Breast epithelium (tissue), 4 donors: ENCODE measurements around the gene SLC27A1. TPM values are rescaled to one million over a fixed set of nuclear protein-coding genes. Genes with fewer than 3 reads are reported as not detected.

ENCODE experiments used
- DNase-seq, 2 donors: peaks; one replicate each; pipeline ENCODE4 v3.0.0-alpha.2; 2019; ENCODE audit warnings: low spot score in 2 of 2
- H3K27ac ChIP-seq, 2 donors: fragments of 200-600 bp; sonication (generic) in 1 of 2; one replicate each; pipeline ENCODE4 v1.5.1; 2016 to 2019; ENCODE audit warnings: mild to moderate bottlenecking in 1 of 2
- H3K27me3 ChIP-seq, 2 donors: fragments of 200-600 bp; sonication (generic) in 1 of 2; one replicate each; pipeline versions ENCODE4 v1.5.1 to v1.6.0; 2017 to 2019; ENCODE audit warnings: control low read depth in 1 of 2, mild to moderate bottlenecking in 1 of 2
- H3K36me3 ChIP-seq: fragments of 200-600 bp; one replicate; pipeline ENCODE4 v1.5.1; 2019
- H3K4me1 ChIP-seq, 2 donors: fragments of 200-600 bp; sonication (generic); one replicate each; pipeline ENCODE4 v1.5.1; 2016 to 2019; ENCODE audit warnings: control low read depth in 1 of 2
- H3K4me3 ChIP-seq, 3 donors: fragments of 200-600 bp; sonication (generic); 1 replicate in 2 of 3; 2 replicates in 1 of 3; pipeline ENCODE4 v1.5.1; 2016 to 2019; ENCODE audit warnings: mild to moderate bottlenecking in 3 of 3, moderate library complexity in 2 of 3
- H3K9me3 ChIP-seq, 2 donors: fragments of 200-600 bp; sonication (generic) in 1 of 2; one replicate each; pipeline ENCODE4 v1.5.1; 2016 to 2019; ENCODE audit warnings: control low read depth in 1 of 2
- POLR2A ChIP-seq: fragments of 450-650 bp; IDR thresholded peaks from one replicate; pipeline ENCODE4 v1.6.1; 2016; ENCODE audit warnings: antibody characterized with exemption, mild to moderate bottlenecking, moderate library complexity
- POLR2AphosphoS5 ChIP-seq, 3 donors: sonication (generic); formaldehyde crosslinking; IDR thresholded peaks; one replicate each; pipeline ENCODE4 v1.6.1; 2017; ENCODE audit warnings: antibody characterized with exemption in 3 of 3
- intact Hi-C: fragments of 100-400 bp; cut with DNase I; formaldehyde crosslinking; loops from one replicate; pipeline ENCODE4 v1.15.1; 2023; ENCODE audit warnings: low total_unique reads
- total RNA-seq, 3 donors: library from RNA; depleted of rRNA; stranded (reverse); fragments of >200 nt; gene quantifications; one replicate each; pipeline ENCODE4 v1.1.0, GENCODE V29; 2016
- TF ChIP-seq, protein P1 (sequence below), 3 donors: fragments of 450-650 bp; IDR thresholded peaks; one replicate each; pipeline ENCODE4 v1.5.1; 2016 to 2017; ENCODE audit warnings: antibody characterized with exemption in 3 of 3, mild to moderate bottlenecking in 3 of 3, moderate library complexity in 3 of 3

The SLC27A1 gene
- total RNA-seq, 3 donors from 2014 or later, result 32.4 to 35.4 (median 34.8) TPM

DNA sequence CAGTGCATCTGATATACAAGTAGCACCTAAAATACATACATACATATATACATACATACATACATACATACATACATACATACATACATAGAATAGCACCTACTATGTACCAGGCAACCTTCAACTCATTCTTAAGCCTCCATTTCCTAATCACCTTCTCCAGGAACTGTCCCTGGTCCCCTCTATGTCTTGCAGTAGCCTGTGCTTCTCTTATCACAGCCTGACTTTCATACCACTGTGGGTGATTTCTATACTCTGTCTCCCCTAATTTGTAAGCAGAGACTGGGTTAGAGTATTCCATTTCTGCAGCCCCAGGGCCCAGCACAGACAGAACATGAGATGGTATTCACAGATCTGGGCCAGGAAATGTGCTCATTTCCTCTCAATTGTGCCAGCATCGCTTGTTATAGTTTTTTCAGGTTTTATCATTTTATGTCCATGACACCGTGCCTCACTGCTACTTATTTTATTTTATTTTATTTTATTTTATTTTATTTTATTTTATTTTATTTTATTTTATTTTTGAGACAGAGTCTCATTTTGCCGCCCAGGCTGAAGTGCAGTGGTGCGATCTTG, 70.9 kb downstream of the SLC27A1 start:
- Histone ChIP-seq H3K4me3 (no peak overlapping the region), H3K9me3 (peaks cover 0 to 6% of the 10 kb centered on the region in 2 donors), H3K27me3 (no peaks in the 10 kb centered on the region), H3K4me1 (peaks cover 0 to 4% of the 10 kb centered on the region in 2 donors), H3K36me3 (no peaks in the 10 kb centered on the region), H3K27ac (no peak overlapping the region)
- DNase-seq, result no peak
- intact Hi-C loops, result no loop called here
- no peak for TF ChIP-seq POLR2AphosphoS5 (IDR thresholded peaks at IDR 0.05)
- no peak for TF ChIP-seq POLR2A
- TF ChIP-seq, protein P1, sequence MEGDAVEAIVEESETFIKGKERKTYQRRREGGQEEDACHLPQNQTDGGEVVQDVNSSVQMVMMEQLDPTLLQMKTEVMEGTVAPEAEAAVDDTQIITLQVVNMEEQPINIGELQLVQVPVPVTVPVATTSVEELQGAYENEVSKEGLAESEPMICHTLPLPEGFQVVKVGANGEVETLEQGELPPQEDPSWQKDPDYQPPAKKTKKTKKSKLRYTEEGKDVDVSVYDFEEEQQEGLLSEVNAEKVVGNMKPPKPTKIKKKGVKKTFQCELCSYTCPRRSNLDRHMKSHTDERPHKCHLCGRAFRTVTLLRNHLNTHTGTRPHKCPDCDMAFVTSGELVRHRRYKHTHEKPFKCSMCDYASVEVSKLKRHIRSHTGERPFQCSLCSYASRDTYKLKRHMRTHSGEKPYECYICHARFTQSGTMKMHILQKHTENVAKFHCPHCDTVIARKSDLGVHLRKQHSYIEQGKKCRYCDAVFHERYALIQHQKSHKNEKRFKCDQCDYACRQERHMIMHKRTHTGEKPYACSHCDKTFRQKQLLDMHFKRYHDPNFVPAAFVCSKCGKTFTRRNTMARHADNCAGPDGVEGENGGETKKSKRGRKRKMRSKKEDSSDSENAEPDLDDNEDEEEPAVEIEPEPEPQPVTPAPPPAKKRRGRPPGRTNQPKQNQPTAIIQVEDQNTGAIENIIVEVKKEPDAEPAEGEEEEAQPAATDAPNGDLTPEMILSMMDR (IDR thresholded peaks at IDR 0.05), result no peak

DNA sequence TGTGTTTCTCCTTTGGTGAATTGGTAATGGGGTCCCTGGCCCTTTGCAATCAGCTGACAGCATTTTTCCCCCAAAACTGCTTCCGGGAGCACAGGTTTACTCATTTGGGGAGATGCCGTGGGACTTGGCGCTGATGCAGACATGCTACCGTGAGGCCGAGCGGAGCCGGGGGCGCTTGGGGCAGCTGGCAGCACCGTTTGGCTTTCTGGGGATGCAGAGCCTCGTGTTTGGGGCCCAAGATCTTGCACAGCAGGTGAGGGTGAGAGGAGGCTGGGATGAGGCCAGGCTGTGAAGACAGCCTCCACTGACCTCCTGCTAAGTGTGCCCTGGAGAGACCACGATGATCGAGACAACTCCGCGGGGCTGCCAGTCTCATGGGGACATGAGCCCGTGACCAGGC, 71.7 kb downstream of the SLC27A1 start:
- no peaks in the 10 kb centered on the region for H3K36me3 ChIP-seq
- no peak overlapping the region for H3K27ac ChIP-seq
- peaks cover 0 to 4% of the 10 kb centered on the region in 2 donors for H3K4me1 ChIP-seq
- H3K9me3 ChIP-seq, result peaks cover 0 to 6% of the 10 kb centered on the region in 2 donors
- no peak overlapping the region for H3K4me3 ChIP-seq
- no peaks in the 10 kb centered on the region for H3K27me3 ChIP-seq
- intact Hi-C loops, result no loop called here
- DNase-seq, result no peak
- TF ChIP-seq, protein P1 (IDR thresholded peaks at IDR 0.05), result no peak
- TF ChIP-seq POLR2AphosphoS5 (IDR thresholded peaks at IDR 0.05) (no peak), POLR2A (no peak)

DNA sequence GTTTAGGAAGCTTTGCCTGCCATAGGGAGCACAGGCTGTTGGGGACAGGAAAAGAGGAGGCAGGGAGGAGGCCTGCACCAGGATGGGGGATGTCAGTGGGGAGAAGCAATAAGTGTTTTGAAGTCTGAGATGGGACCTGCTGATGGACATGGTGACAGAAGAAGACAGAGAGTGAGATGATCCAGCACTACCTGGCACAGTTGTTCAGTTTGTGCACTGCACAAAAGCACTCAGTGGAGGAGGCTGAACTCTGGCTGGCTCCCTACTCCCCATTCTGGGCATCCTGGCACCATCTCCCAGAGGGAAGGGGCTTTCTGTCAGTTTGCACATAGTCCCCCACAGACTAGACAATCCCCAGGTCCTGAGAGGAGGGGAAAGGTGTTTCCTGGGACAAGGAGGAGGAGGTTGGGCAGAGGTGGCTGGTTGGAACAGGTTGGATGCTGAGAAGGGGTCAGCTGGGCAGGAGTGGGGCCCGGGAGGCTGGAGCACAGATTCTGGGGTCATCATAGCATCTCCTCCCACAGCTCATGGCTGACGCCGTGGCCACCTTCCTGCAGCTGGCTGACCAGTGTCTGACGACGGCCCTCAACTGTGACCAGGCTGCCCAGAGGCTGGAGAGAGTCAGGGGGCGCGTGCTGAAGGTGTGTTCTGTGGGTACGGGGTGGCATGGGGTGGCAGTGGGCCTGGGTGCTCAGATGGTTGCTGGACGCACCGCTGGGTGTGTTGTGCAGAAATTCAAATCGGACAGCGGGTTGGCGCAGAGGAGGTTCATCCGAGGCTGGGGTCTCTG, 72.7 kb downstream of the SLC27A1 start:
- intact Hi-C loops, result no loop called here
- Histone ChIP-seq H3K36me3 (no peaks in the 10 kb centered on the region), H3K4me3 (no peak overlapping the region), H3K27me3 (no peaks in the 10 kb centered on the region), H3K4me1 (peaks cover 0 to 4% of the 10 kb centered on the region in 2 donors), H3K9me3 (peaks cover 0 to 6% of the 10 kb centered on the region in 2 donors), H3K27ac (no peak overlapping the region)
- TF ChIP-seq POLR2AphosphoS5 (IDR thresholded peaks at IDR 0.05) (no peak), POLR2A (no peak)
- TF ChIP-seq, protein P1 (IDR thresholded peaks at IDR 0.05), result no peak
- DNase-seq, result no peak

DNA sequence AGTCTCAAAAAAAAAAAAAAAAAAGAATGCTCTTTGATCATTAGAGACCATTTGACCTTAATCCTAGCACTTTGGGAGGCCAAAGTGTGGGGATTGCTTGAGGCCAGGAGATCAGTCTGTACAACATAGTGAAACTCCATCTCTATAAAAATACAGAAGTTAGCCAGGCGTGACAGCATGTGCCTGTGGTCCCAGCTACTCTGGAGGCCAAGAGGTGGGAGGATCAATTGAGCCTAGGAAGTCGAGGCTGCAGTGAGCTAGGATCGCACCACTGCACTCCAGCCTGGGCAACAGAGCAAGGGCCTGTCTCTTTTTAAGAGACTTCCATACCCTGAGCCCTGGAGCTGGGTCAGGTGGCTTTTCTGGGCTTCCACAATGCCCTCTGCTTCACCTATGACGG, 73.7 kb downstream of the SLC27A1 start:
- Histone ChIP-seq H3K36me3 (no peaks in the 10 kb centered on the region), H3K9me3 (peaks cover 0 to 6% of the 10 kb centered on the region in 2 donors), H3K4me1 (peaks cover 0 to under 1% of the 10 kb centered on the region in 2 donors), H3K27ac (no peak overlapping the region), H3K4me3 (no peak overlapping the region), H3K27me3 (no peaks in the 10 kb centered on the region)
- intact Hi-C loops, result no loop called here
- DNase-seq, result no peak
- TF ChIP-seq POLR2A (no peak), POLR2AphosphoS5 (IDR thresholded peaks at IDR 0.05) (no peak)
- TF ChIP-seq, protein P1 (IDR thresholded peaks at IDR 0.05), result no peak

DNA sequence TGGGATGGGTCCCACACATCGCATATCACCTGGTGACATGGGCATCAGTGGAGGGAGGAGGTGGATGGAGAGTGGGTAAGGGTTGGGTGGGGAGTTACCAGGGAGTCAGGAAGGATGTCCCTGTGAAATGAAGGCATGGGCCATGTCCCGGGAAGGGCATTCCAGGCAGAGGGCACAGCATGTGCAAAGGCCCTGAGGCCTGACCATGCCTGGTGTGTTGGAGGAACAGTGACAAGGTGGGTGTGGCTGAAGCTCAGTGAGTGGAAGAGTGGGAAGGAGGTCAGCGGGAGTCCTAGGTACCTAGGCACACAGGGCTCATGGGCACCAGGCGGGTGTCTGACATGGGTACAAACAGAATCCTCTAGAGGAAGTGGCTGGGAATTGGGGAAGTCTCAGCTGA, 74.1 kb downstream of the SLC27A1 start:
- Histone ChIP-seq H3K9me3 (peaks cover 0 to 6% of the 10 kb centered on the region in 2 donors), H3K36me3 (no peaks in the 10 kb centered on the region), H3K4me1 (no peaks in the 10 kb centered on the region), H3K27me3 (no peaks in the 10 kb centered on the region), H3K4me3 (no peak overlapping the region), H3K27ac (no peak overlapping the region)
- TF ChIP-seq POLR2A, result no peak
- no peak for TF ChIP-seq POLR2AphosphoS5 (IDR thresholded peaks at IDR 0.05)
- TF ChIP-seq, protein P1 (IDR thresholded peaks at IDR 0.05), result no peak
- DNase-seq, result no peak
- intact Hi-C loops, result no loop called here
